ENCODE results near the gene IQSEC1.

IQSEC1 gene

DNA sequence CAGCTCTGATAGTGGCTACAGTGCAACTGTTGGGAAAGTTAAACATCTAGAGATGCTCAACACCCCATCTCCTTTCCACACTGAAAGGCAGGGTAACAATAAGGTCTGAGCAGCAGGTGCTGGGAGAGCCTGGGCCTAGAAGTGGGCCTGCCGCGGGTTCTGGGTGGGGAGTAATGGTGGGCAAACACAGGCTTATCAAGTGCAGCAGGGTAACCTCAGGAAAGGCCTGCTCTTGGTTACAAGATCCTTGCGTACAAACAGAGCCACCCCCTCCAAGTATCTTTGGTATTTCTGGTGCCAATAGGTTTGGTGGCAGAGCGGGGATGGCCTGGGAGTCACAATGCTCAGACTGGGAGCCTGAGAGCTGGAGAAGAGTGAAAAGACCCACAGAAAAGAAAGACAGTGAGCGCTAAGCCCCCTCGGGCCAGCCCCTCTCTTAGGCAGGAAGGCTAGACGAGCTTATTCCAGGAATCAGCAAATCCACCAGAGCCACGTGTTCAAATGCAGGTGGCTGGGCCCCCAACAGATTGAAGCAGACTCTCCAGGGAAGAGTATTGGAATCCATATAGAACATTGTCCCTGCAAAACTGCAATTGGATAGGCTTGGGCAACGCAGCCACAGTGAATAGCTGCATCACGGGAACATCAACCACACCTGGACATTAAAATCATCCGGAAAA is 2.7 kb downstream of the IQSEC1 start:
- Mint-ChIP-seq H3K27ac (peak overlapping the region; percentile 91), H3K9me3 (no peaks in the 10 kb centered on the region), H3K36me3 (ENCODE audit: low read depth) (no peaks in the 10 kb centered on the region), H3K4me1 (ENCODE audit: low read depth) (peaks cover 66% of the 10 kb centered on the region), H3K4me3 (no peak overlapping the region), H3K27me3 (peaks cover 10% of the 10 kb centered on the region)

DNA sequence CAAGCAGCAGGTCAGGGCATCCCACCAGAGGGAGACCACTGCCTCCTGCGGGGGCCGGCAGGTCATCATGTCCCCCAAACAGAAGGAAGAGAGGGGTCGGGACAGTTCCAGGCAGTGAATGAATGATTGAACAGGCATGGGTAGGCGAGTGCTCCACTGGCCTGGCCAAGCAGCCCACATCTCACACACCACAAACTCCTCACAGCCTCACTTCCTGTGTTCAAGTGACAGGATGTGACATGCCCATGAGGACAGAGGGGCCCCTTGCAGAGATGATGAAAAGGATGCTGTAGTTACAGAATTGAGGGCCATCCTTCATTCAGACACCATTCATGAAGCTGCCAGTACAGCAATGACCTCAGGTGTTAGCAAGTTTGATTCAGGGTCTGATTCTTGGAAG is 3.7 kb downstream of the IQSEC1 start:
- Mint-ChIP-seq H3K27me3 (peaks cover 10% of the 10 kb centered on the region), H3K27ac (peak overlapping the region; percentile 91), H3K4me1 (ENCODE audit: low read depth) (peaks cover 70% of the 10 kb centered on the region), H3K9me3 (no peaks in the 10 kb centered on the region), H3K4me3 (peak overlapping the region; percentile 40), H3K36me3 (ENCODE audit: low read depth) (no peaks in the 10 kb centered on the region)

DNA sequence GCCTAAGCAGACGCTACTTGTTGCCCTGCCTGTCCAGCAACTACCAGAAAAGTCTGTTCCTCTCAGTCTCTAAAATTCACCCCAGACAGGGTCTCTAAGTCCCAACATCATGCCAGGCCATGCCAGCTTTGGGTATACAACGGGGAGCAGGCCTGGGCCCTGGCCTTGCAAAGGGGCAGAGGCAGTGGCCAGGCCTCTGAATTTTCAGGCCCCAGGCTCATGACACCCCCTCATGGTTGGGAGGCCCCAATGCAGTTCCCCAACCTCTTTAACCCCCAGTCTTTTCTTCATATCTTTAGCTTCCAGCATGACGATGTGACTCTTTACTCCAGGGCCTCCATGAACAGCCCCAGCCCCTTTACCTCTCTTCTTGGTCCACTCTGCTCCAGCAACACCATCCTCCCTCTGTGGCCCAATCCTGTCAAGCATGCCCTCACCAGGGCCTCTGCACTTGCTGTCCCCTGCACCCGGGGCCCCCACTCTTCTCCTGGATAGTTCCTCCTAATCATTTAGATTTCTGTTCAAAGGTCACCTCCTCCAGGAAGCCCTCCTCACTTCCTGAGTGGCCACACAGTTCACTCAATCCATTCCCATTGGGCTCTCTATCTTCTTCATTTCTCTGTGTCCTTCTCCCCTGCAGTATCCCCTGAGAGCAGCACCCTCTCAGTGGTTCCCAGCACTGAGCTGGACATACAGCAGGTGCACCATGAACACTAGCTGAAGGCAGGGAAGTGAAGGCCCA is 4.8 kb downstream of the IQSEC1 start:
- Mint-ChIP-seq H3K36me3 (ENCODE audit: low read depth) (no peaks in the 10 kb centered on the region), H3K27me3 (no peaks in the 10 kb centered on the region), H3K4me3 (no peak overlapping the region), H3K27ac (peak overlapping the region; percentile 91), H3K9me3 (no peaks in the 10 kb centered on the region), H3K4me1 (ENCODE audit: low read depth) (peaks cover 63% of the 10 kb centered on the region)

DNA sequence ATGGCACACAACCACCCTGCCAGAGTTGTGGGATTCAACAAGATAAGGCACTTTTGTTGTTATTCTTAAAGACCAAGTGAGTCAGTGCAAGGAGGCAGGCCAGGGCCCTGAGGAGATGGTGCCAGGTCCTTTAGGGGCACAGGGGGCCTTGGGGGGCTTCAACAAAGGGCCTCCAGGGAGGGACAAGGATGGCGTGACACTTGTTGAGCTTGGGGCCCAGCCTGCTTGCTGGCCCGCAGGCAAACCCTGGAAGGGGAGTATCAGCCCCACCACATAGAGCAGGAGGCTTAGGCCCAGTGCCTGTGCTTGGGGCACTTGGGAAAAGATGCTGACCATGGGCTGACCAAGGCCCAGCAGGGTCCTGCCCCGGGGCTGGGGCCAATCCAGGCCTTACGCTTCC is 5.5 kb downstream of the IQSEC1 start:
- Mint-ChIP-seq H3K4me1 (ENCODE audit: low read depth) (peaks cover 60% of the 10 kb centered on the region), H3K27me3 (no peaks in the 10 kb centered on the region), H3K36me3 (ENCODE audit: low read depth) (no peaks in the 10 kb centered on the region), H3K9me3 (no peaks in the 10 kb centered on the region), H3K4me3 (no peak overlapping the region), H3K27ac (no peak overlapping the region)

DNA sequence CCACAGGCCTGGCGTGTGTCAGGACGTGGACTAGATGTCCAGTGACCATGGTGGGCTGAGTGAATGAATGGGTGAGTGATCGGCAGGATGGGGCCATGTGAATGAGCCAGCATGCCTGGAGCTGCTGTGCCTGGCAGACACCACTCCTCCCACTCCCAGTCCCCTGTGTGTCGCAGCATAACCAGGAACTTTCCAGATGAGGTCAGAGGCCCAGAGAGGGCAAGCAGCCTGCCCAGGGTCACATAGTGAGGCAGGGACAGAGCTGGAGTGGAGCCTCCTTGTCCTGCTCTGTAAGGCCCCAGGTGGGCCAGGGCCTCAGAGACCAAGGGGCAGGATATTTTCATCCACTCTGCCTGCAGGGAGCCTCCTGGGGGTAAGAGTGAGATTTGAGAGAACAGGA is 6.4 kb downstream of the IQSEC1 start:
- Mint-ChIP-seq H3K27me3 (no peaks in the 10 kb centered on the region), H3K4me1 (ENCODE audit: low read depth) (peaks cover 55% of the 10 kb centered on the region), H3K4me3 (no peak overlapping the region), H3K27ac (no peak overlapping the region), H3K9me3 (no peaks in the 10 kb centered on the region), H3K36me3 (ENCODE audit: low read depth) (no peaks in the 10 kb centered on the region)

DNA sequence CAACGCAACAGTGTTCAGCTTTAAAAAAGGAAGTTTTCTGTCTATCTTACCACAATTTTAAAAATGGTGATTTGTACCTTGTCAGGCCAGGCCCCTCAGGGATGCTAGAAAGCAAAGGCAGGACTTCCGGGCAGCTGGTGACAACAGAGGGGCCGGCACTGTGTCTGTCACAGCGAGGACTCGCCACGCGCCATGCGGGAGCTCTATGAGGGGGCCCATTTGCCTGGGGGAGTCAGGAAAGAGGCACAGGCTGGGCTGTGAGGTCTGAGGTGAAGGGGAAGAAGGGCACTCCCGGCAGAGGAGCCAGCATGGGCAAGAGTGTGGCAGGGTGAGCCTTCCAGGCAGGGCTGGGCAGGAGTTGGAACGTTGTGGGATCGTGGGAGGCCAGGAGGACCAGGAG is 7.0 kb downstream of the IQSEC1 start:
- H3K4me3 Mint-ChIP-seq, result no peak overlapping the region
- H3K4me1 Mint-ChIP-seq (ENCODE audit: low read depth), result peaks cover 52% of the 10 kb centered on the region
- H3K36me3 Mint-ChIP-seq (ENCODE audit: low read depth), result no peaks in the 10 kb centered on the region
- H3K27me3 Mint-ChIP-seq, result no peaks in the 10 kb centered on the region
- H3K27ac Mint-ChIP-seq, result peak overlapping the region; percentile 46
- H3K9me3 Mint-ChIP-seq, result no peaks in the 10 kb centered on the region

DNA sequence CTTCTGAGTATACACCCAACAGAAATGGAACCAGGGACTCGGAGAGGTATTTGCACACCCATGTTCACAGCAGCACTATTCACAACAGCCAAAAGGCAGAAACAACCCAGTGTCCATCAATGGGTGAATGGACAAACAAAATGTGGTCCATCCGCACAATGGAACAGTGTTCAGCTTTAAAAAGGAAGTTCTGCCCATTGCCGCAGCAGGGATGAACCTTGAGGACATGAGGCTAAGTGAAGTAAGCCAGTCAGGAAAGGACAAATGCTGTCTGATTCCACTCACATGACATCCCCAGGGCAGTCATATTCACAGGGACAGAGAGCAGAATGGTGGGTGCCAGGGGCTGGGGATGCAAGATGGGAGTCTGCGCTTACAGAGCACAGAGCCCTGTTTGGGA is 7.5 kb downstream of the IQSEC1 start:
- Mint-ChIP-seq H3K9me3 (no peaks in the 10 kb centered on the region), H3K27ac (no peak overlapping the region), H3K4me3 (no peak overlapping the region), H3K36me3 (ENCODE audit: low read depth) (no peaks in the 10 kb centered on the region), H3K27me3 (no peaks in the 10 kb centered on the region), H3K4me1 (ENCODE audit: low read depth) (peaks cover 46% of the 10 kb centered on the region)

DNA sequence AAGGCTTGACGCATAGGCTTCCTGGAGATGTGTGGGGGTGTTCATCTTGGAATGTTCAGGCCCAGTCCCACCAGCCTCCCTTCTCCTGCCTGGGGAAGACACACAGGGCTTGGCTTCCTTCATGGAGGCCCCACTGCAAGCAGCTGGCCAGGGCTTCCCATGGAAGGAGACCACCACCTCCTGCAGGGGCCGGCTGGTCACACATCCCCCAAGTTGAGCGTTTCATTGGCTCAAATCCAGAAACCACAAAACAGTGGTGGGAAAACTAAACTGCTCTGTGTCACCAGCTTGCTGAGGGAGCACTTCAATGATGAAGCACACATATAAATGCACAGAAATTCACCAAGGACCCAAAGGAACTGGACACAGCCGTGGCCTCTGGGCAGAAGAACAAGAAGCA is 8.3 kb downstream of the IQSEC1 start:
- no peak overlapping the region for H3K4me3 Mint-ChIP-seq
- no peaks in the 10 kb centered on the region for H3K9me3 Mint-ChIP-seq
- no peaks in the 10 kb centered on the region for H3K27me3 Mint-ChIP-seq
- H3K36me3 Mint-ChIP-seq (ENCODE audit: low read depth), result no peaks in the 10 kb centered on the region
- peaks cover 39% of the 10 kb centered on the region for H3K4me1 Mint-ChIP-seq (ENCODE audit: low read depth)
- no peak overlapping the region for H3K27ac Mint-ChIP-seq

DNA sequence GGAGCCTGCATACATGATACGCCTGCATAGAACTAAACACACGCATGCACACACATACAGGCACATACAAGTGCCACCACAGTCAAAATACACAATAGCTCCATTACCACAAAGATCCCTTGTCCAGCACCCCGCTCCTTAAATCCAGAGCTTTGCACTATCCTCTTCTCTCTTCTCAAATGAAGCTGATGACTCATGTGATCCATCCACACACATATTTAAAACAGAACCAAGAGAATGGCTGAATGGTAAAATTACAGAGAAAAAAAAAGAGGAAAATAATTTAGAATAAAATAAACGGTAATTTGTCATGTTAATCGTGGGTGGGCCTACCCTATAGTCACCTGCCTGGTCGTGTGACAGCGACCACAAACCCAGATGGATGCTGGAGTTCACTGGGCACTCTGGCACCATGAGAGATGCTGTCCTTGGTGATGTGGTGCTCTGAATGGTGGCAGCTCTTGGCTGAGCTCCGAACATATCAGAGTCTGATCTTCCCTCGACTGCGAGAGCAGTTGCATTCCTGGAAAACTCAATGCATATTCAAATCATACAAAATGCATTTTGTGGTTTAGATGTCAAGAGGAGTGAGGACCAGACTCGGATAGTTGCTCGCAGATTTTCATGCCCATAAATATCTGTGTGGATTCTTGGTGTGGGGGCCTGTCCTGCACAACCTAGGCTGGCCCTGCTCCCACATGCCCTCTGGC is 8.9 kb downstream of the IQSEC1 start:
- H3K4me3 Mint-ChIP-seq, result no peak overlapping the region
- no peaks in the 10 kb centered on the region for H3K27me3 Mint-ChIP-seq
- no peak overlapping the region for H3K27ac Mint-ChIP-seq
- H3K36me3 Mint-ChIP-seq (ENCODE audit: low read depth), result no peaks in the 10 kb centered on the region
- H3K9me3 Mint-ChIP-seq, result no peaks in the 10 kb centered on the region
- H3K4me1 Mint-ChIP-seq (ENCODE audit: low read depth), result peaks cover 32% of the 10 kb centered on the region

DNA sequence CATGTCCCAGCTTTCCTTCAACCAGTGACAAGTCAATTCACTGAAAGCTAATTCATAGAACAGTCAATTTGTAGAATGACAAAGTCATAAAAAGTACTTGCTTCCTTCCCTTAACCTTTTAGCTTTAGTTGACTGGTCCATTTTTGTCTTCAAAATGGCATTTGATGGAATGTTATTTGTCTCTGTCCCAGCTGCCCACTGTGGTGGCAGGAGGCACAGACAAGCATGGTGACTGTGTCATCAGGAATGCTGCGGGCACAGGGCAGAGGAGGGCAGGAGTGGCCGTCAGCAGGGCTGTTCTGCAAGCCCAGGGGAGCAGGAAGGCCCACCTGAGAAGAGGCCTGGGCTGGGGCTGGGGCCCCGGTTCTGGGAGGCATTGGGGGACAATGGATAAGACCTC is 10.0 kb downstream of the IQSEC1 start:
- no peak overlapping the region for H3K4me3 Mint-ChIP-seq
- no peaks in the 10 kb centered on the region for H3K27me3 Mint-ChIP-seq
- H3K9me3 Mint-ChIP-seq, result no peaks in the 10 kb centered on the region
- no peak overlapping the region for H3K27ac Mint-ChIP-seq
- peaks cover 21% of the 10 kb centered on the region for H3K4me1 Mint-ChIP-seq (ENCODE audit: low read depth)
- no peaks in the 10 kb centered on the region for H3K36me3 Mint-ChIP-seq (ENCODE audit: low read depth)

DNA sequence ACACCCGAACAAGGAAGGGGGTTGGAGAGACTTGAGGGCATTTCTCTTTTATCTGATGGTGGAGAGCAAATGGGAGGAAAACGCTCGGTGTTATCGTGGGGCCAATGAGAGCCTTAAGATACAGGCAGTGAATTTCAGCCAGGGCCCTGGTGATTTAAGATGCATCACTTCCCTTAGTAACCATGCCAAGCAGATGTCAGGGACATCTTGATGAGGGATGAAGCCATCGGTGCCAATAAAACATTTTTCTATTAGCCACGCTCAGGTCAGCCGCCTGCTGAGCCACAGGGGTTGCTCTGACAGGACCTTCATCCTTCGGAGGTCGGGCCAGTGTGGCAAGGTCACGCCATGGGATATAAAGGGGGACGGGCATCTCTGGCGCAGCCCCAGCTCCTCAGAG is 10.6 kb downstream of the IQSEC1 start:
- Mint-ChIP-seq H3K36me3 (ENCODE audit: low read depth) (no peaks in the 10 kb centered on the region), H3K4me1 (ENCODE audit: low read depth) (peaks cover 20% of the 10 kb centered on the region), H3K27ac (no peak overlapping the region), H3K9me3 (no peaks in the 10 kb centered on the region), H3K4me3 (no peak overlapping the region), H3K27me3 (no peaks in the 10 kb centered on the region)

DNA sequence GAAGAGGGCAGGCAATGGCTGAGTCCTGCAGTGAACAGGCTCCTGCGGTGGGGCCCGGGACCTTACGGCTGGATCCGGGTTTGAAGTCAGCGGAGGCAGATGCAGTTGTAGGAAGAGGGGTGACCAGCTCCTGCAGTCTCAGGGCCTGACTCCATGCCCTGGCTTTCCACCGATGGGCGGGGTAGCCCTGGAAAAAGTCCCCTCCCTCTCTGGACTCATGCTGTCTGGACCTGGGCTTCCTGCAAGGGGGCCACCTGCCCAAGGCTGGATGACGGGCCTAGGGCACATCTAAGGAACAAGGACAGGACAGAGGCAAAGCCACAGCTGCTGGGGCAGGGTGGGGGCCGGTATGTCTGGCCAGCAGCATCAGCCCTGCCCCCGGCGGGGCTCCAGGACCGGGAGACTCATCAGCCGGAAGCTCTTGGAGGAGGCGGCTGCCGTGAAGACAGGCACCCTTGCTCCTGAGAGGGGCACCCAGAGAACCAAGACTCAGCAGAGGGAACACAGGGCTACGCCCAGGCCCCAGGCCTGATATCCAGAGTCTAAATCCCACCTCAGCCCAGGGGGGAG is 12.8 kb downstream of the IQSEC1 start:
- no peak overlapping the region for H3K4me3 Mint-ChIP-seq
- no peaks in the 10 kb centered on the region for H3K27me3 Mint-ChIP-seq
- H3K36me3 Mint-ChIP-seq (ENCODE audit: low read depth), result no peaks in the 10 kb centered on the region
- H3K4me1 Mint-ChIP-seq (ENCODE audit: low read depth), result peaks cover 4% of the 10 kb centered on the region
- no peak overlapping the region for H3K27ac Mint-ChIP-seq
- no peaks in the 10 kb centered on the region for H3K9me3 Mint-ChIP-seq

DNA sequence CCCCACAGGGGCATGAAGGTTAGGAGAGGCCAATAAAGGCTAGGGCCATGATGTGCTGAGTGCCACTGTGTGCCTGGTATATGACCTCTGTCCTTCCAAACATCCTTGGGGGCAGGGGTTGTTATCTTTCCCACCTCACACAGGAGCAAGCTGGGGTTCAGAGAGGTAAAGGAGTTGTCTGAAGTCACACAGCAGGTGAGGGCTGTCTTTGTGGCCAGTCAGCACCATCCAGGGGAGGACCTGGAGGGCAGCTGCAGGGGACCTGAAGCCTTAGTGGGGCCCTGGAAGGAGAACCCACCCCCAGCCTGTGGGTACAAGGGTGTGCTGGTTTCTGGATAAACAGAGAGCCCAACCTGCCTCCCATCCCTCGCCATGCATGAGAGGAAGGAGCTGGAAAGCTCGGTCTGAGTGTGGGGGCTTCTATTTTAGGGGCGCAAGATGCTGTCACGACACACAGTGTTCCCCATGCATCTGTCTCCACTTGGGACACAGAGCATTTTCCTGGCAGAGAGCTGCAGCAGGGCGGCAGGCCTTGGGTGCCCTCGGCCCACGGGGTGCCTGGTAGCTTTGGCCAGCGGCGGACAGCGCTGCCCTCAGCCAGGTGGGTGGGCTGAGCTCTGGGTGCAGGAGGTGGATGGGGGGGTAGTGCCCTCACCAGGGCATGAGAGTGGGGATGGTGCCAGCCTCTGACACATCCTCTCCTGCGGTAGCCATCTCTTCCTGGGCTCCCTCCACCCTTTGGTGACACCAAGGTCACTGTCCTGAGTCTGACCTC is 14.7 kb downstream of the IQSEC1 start:
- Mint-ChIP-seq H3K36me3 (ENCODE audit: low read depth) (no peaks in the 10 kb centered on the region), H3K4me1 (ENCODE audit: low read depth) (no peaks in the 10 kb centered on the region), H3K9me3 (no peaks in the 10 kb centered on the region), H3K27me3 (no peaks in the 10 kb centered on the region), H3K4me3 (no peak overlapping the region), H3K27ac (no peak overlapping the region)

DNA sequence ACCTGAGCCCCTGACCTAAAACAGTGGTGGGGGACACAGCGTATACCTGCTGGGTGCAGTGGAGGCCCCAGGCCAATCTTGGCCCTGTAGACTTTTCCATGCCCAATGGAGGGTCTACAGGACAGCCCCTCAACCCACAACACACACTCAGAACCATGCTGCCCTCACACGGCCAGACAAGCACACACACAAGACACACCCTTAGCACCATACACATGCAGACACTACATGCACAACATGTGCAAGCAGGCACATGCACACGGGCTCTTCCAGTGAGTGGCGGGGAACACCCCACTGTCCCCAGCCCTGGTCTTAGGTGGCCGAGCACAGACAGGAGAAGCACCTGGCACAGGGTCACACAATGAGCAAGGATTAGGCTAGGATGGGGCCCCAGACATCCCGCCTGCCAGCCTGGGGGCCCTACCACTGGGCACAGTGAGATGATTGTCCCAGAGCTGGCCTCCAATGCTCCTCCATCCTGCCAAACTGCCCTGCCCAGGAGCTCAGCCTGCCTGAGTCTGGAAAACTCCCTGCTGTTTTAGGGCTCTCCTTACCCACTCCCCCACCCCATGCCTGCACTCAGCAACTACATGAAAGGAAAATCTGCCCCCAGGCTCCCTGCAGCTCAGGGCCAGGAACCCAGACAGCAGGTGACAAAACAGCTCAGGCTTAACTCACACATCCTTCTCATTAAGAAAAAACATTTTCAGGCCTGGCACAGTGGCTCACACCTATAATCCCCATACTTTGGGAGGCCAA is 15.8 kb downstream of the IQSEC1 start:
- Mint-ChIP-seq H3K27me3 (no peaks in the 10 kb centered on the region), H3K27ac (no peak overlapping the region)

More for the DNA sequence above, 15.8 kb downstream of the IQSEC1 start:
- H3K4me3 Mint-ChIP-seq, result no peak overlapping the region
- peaks cover 3% of the 10 kb centered on the region for H3K4me1 Mint-ChIP-seq (ENCODE audit: low read depth)
- no peaks in the 10 kb centered on the region for H3K36me3 Mint-ChIP-seq (ENCODE audit: low read depth)
- no peaks in the 10 kb centered on the region for H3K9me3 Mint-ChIP-seq

Data from stimulated activated naive CD8-positive, alpha-beta T cell treated with anti-CD3 and anti-CD28 coated beads, Interleukin-15, Interleukin-2, amounts not matched to agents 100 ng/mL and 50 ng/mL, for 24 hours (primary cell).